HFF-Myc (cell line): ENCODE measurements around the gene THBD.

Experiments
- DNase-seq: peaks from one replicate; pipeline ENCODE4 v3.0.0-alpha.2; 2011; ENCODE audit warnings: low read depth; ENCODE audit errors: extremely low read depth
- H3K4me3 ChIP-seq: replicated peaks from 2 replicates; pipeline ENCODE4 v1.5.1; 2011; ENCODE audit warnings: low read depth, mild to moderate bottlenecking, control low read depth, low read length
- CTCF ChIP-seq: IDR thresholded peaks from 2 replicates; pipeline ENCODE4 v1.5.1; 2012; ENCODE audit warnings: mild to moderate bottlenecking, low read depth, low read length, control low read depth; ENCODE audit errors: missing control alignments

THBD gene

GRCh38 chr20:23084845-23085365, 35.4 kb upstream of the THBD start:
- no peak overlapping the region for H3K4me3 ChIP-seq
- no peak for TF ChIP-seq CTCF
- DNase-seq: no peak

GRCh38 chr20:23084282-23084844, 34.9 kb upstream of the THBD start:
- H3K4me3 ChIP-seq: no peak overlapping the region
- no peak for TF ChIP-seq CTCF
- DNase-seq: no peak

- no peak overlapping the region for H3K4me3 ChIP-seq
- TF ChIP-seq CTCF: no peak
- DNase-seq: no peak
These were observed 34.2 kb upstream of the THBD start for GRCh38 chr20:23083553-23084220.

GRCh38 chr20:23082846-23083552, 33.5 kb upstream of the THBD start:
- DNase-seq: no peak
- H3K4me3 ChIP-seq: no peak overlapping the region
- TF ChIP-seq CTCF: no peak

GRCh38 chr20:23081263-23081819, 31.9 kb upstream of the THBD start:
- no peak overlapping the region for H3K4me3 ChIP-seq
- TF ChIP-seq CTCF: no peak
- no peak for DNase-seq

- TF ChIP-seq CTCF: no peak
- DNase-seq: no peak
- H3K4me3 ChIP-seq: no peak overlapping the region
These were observed 31.0 kb upstream of the THBD start for GRCh38 chr20:23080521-23080920.
